Subcutaneous abdominal adipose tissue (tissue), 5 donors: ENCODE results near the gene EMC1.
"Not testable (repeated sequence)": the region's sequence is repeated elsewhere in the genome, so short reads cannot be mapped to it uniquely, and the experiment has no call there.

Source experiments
- H3K27ac ChIP-seq: one replicate; pipeline ENCODE4 v1.7.0; 2013; ENCODE audit warnings: low read depth, mild to moderate bottlenecking, inconsistent platforms, low read length, moderate library complexity
- H3K27me3 ChIP-seq, 5 donors: one replicate each; pipeline ENCODE4 v1.7.0; 2013; ENCODE audit warnings: low read length in 5 of 5, inconsistent platforms in 1 of 5; ENCODE audit not compliant: control insufficient read depth in 5 of 5, insufficient read depth in 4 of 5
- H3K36me3 ChIP-seq, 5 donors: one replicate each; pipeline ENCODE4 v1.7.0; 2013; ENCODE audit warnings: low read length in 5 of 5; ENCODE audit not compliant: control insufficient read depth in 5 of 5, insufficient read depth in 5 of 5
- H3K4me1 ChIP-seq, 5 donors: one replicate each; pipeline ENCODE4 v1.7.0; 2013; ENCODE audit warnings: low read length in 5 of 5, mild to moderate bottlenecking in 3 of 5, moderate library complexity in 1 of 5; ENCODE audit not compliant: control insufficient read depth in 5 of 5, insufficient read depth in 5 of 5
- H3K4me3 ChIP-seq, 5 donors: one replicate each; pipeline ENCODE4 v1.7.0; 2013; ENCODE audit warnings: low read length in 5 of 5, low read depth in 1 of 5
- H3K9ac ChIP-seq, 5 donors: one replicate each; pipeline ENCODE4 v1.7.0; 2013; ENCODE audit warnings: low read length in 5 of 5, mild to moderate bottlenecking in 4 of 5, moderate library complexity in 3 of 5
- H3K9me3 ChIP-seq, 5 donors: one replicate each; pipeline ENCODE4 v1.7.0; 2013; ENCODE audit warnings: low read length in 5 of 5; ENCODE audit not compliant: control insufficient read depth in 5 of 5
- donor health status: healthy.
- donor health status: healthy.
- donor health status: healthy.
- donor health status: healthy.
- donor health status: healthy.

The EMC1 gene

GRCh38 chr1:19220080-19220846 lies 31.1 kb downstream of the EMC1 start:
- Histone ChIP-seq H3K4me3 (no peak overlapping the region), H3K9ac (no peak overlapping the region), H3K4me1 (peaks cover 0 to 20% (median 3%) of the 10 kb centered on the region in 5 donors), H3K27ac (no peak overlapping the region), H3K36me3 (peaks cover 17 to 80% (median 67%) of the 10 kb centered on the region in 5 donors), H3K27me3 (no peaks in the 10 kb centered on the region), H3K9me3 (no peaks in the 10 kb centered on the region)

- no peaks in the 10 kb centered on the region for H3K9me3 ChIP-seq
- no peak overlapping the region for H3K4me3 ChIP-seq
- peaks cover 0 to 20% (median 3%) of the 10 kb centered on the region in 5 donors for H3K4me1 ChIP-seq
- no peak overlapping the region for H3K27ac ChIP-seq
- H3K36me3 ChIP-seq, result peaks cover 17 to 74% (median 62%) of the 10 kb centered on the region in 5 donors
- H3K9ac ChIP-seq, result peak overlapping the region in 1 of 5 donors; percentile 31
- H3K27me3 ChIP-seq, result no peaks in the 10 kb centered on the region
These were observed 31.9 kb downstream of the EMC1 start for GRCh38 chr1:19219451-19219850.

DNA sequence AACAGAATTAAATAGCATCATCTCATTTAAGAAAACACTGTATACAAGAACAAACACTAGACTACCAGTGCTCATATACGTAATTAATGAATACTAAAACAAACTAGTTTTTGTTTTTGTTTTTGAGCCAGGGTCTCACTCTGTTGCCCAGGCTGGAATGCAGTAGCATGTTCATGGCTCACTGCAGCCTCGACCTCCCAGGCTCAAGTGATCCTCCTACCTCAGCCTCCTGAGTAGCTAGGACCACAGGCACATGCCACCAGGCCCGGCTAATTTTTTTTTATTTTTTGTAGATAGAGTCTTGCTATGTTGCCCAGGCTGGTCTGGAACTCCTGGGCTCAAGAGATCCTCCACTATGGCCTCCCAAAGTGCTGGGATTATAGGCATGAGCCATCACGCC lies 34.7 kb downstream of the EMC1 start:
- H3K9ac ChIP-seq, H3K9me3 ChIP-seq, H3K4me3 ChIP-seq, H3K27me3 ChIP-seq, H3K27ac ChIP-seq: not testable (repeated sequence)
- H3K4me1 ChIP-seq, result peaks cover 0 to 13% (median 7%) of the 10 kb centered on the region in 5 donors
- peaks cover 13 to 57% (median 34%) of the 10 kb centered on the region in 5 donors for H3K36me3 ChIP-seq

DNA sequence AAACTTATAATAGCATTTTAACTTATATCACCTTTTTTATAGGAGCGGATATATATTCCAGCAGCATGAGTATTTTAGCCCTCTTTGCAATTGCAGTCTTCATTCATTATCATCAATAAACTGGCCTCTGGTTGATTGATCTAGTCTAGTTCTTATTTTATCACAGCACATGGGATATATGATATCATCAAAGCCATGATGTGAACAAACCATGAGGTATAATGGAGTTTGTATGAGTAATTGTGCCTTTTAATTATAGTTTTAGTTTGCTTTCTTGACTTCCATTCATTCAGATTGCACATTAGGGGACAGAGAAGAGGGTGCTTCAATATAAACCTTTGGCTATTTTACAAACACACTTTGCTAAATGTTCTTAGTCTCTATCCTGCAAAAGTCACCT lies 37.7 kb downstream of the EMC1 start:
- H3K27me3 ChIP-seq, result no peaks in the 10 kb centered on the region
- H3K4me3 ChIP-seq, result no peak overlapping the region
- H3K27ac ChIP-seq, result no peak overlapping the region
- no peaks in the 10 kb centered on the region for H3K9me3 ChIP-seq
- no peak overlapping the region for H3K9ac ChIP-seq
- peaks cover 6 to 28% (median 22%) of the 10 kb centered on the region in 5 donors for H3K4me1 ChIP-seq
- peaks cover 9 to 27% (median 13%) of the 10 kb centered on the region in 5 donors for H3K36me3 ChIP-seq

DNA sequence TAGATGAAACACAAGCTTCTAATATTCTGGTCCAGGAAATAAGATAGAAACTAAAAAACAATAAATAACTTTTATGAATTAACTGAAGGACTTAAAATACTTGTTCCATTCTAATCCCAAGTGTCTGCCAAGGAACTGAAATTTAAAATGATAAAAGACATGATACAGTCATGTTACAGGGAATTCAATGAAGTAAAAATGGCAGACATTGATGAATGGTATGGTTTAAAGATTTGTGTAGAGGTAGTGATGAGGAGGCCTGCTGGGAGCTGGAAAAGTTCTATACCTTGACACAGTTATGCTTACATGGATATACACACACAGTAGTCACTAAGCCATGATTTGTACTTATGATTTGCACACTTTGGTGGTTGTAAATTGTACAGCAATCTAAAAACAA lies 39.2 kb downstream of the EMC1 start:
- no peaks in the 10 kb centered on the region for H3K9me3 ChIP-seq
- H3K4me3 ChIP-seq, result no peak overlapping the region
- peaks cover 6 to 40% (median 32%) of the 10 kb centered on the region in 5 donors for H3K4me1 ChIP-seq
- no peaks in the 10 kb centered on the region for H3K27me3 ChIP-seq
- peak overlapping the region in 1 of 5 donors; percentile 97 for H3K9ac ChIP-seq
- no peak overlapping the region for H3K27ac ChIP-seq
- peaks cover 0 to 15% (median 4%) of the 10 kb centered on the region in 5 donors for H3K36me3 ChIP-seq

DNA sequence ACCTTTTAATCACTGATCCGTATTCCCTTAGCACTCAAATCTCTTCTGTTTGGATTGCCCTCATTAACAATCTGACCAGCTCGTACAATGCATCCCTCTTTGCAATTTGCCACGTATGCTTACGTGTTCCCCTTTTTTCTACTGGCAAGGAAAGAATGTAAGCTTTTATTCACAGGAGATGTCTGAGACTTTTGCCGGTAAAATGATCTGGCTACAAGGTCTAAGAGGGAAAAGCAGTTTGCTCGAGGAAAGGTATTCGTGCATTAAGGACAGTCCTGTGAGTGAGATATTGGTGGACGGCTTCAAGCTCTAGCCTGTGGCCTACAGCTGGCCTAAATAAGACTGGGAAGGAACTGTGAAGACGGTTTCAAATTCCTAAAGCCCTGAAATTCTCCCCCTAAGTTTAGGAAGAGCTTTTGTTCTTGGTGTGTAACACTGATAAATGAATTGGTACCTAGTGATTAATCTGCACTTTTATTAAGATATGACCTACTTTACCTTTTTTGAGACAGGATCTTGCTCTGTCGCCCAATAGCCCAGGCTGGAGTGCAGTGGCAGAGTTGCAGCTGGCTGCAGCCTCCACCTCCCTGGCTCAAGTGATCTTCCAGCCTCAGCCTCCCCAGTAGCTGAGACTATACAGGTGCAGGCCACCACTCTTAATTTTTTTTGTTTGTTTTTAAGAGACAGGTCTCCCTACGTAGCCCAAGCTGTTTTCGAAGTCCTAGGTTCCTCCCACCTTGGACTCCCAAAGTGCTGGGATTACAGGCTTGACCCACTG lies 40.4 kb downstream of the EMC1 start:
- peaks cover 6 to 46% (median 39%) of the 10 kb centered on the region in 5 donors for H3K4me1 ChIP-seq
- peaks cover 0 to 15% (median 0%) of the 10 kb centered on the region in 5 donors for H3K36me3 ChIP-seq
- H3K27me3 ChIP-seq, result no peaks in the 10 kb centered on the region
- peak overlapping the region; percentile 89 for H3K27ac ChIP-seq
- peak overlapping the region; percentile 77 to 97 (median 96) for H3K4me3 ChIP-seq
- peak overlapping the region; percentile 93 to 98 (median 97) for H3K9ac ChIP-seq
- no peaks in the 10 kb centered on the region for H3K9me3 ChIP-seq

- H3K27ac ChIP-seq, result peak within 1 kb of the TSS; percentile 89
- H3K9ac ChIP-seq, result peak within 1 kb of the TSS; percentile 93 to 98 (median 97)
- H3K4me1 ChIP-seq, result peaks cover 6 to 47% (median 39%) of the 10 kb centered on the region in 5 donors
These were observed 41.1 kb downstream of the EMC1 start, which contains the start of gene UBR4 for GRCh38 chr1:19209990-19210771. UBR4 (minus strand) TSS chr1:19210266; CDS start chr1:19210248, 18 bp downstream.

DNA sequence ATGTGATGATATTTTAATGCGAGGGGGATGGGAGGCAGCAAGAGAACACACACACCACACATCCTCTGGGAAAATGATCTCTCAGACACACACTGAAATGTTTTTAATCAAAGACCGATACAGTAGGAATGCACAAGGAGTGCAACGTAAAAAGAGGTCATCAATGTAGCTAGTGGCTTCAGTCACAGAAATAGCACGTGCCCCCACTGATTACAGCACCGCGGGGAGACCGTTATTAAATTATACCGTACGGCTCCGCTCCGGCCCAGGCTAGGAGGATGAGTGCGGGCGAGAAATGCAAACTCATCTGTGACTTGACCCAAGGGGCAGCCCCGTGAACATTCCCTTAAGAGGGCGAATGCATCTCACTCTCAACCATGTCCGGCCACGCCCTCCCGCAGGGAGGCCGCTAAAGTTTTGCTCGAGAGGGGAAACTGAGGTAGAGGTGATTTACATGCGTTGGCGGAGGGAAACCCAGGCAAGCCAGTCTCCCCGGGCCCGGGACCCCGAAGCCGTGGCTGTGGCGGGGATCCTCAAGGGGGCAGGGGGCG lies 41.8 kb downstream of the EMC1 start:
- Histone ChIP-seq H3K9ac (peak overlapping the region; percentile 57 to 98 (median 97)), H3K36me3 (peaks cover 0 to 11% (median 0%) of the 10 kb centered on the region in 5 donors), H3K9me3 (no peaks in the 10 kb centered on the region), H3K27ac (peak overlapping the region; percentile 89), H3K4me1 (peaks cover 6 to 54% (median 46%) of the 10 kb centered on the region in 5 donors), H3K27me3 (no peaks in the 10 kb centered on the region), H3K4me3 (peak overlapping the region; percentile 77 to 97 (median 96))

More at GRCh38 chr1:19209990-19210771, 41.1 kb downstream of the EMC1 start, which contains the start of gene UBR4:
- no peaks in the 10 kb centered on the region for H3K27me3 ChIP-seq
- peak within 1 kb of the TSS; percentile 77 to 97 (median 96) for H3K4me3 ChIP-seq
- peaks cover 0 to 13% (median 0%) of the 10 kb centered on the region in 5 donors for H3K36me3 ChIP-seq
- no peaks in the 10 kb centered on the region for H3K9me3 ChIP-seq

DNA sequence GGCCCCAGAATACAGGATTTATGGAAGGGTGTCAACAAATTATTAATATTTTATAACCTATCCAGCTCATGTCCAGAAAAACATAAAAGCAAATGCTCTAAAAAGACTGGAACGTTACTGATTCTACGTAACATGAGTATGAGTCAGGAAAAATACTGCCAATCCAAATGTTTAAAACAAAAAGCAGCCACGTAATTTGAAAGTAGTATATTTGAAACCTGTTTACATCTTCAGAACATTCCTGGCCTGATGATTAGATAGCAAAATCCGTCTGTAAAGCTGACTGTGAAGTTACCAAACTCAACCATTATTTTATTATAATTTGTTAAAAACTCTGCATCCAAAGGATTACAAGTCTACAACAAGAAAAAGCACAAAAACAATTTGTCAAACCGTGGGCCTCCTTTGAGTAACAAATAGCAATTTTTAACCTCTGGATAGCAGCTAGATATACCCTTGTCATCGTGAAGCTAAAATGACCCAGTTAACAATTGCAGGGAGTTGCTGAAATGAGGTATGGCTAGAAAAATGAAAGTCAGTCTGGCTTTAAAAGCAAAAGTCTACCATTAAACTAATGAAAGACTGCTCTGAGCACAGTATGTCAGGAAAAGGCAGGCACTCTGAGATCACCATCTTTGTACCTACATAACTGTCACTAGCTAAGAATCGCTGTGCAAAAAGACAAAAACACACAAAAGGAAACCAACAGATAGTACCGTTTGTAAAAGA lies 42.5 kb downstream of the EMC1 start:
- Histone ChIP-seq H3K9me3 (no peaks in the 10 kb centered on the region), H3K9ac (peak overlapping the region; percentile 57 to 98 (median 97)), H3K27me3 (no peaks in the 10 kb centered on the region), H3K36me3 (peaks cover 0 to 8% (median 0%) of the 10 kb centered on the region in 5 donors), H3K27ac (peak overlapping the region; percentile 89), H3K4me3 (peak overlapping the region; percentile 77 to 97 (median 96)), H3K4me1 (peaks cover 6 to 57% (median 47%) of the 10 kb centered on the region in 5 donors)
